Measurements from ENCODE around the gene ACOX3. TPM values are rescaled to one million over a fixed set of nuclear protein-coding genes. Genes with fewer than 3 reads are reported as not detected.

Gene ACOX3
- total RNA-seq, 4 donors from 2014 or later, result 32.0 to 77.2 (median 43.8) TPM

- no peak for DNase-seq (ENCODE audit: extremely low spot score)
- TF ChIP-seq POLR2AphosphoS5 (IDR thresholded peaks at IDR 0.05) (no peak), POLR2A (IDR thresholded peaks at IDR 0.05; ENCODE audit: low read depth) (no peak), EP300 (IDR thresholded peaks at IDR 0.05) (no peak)
- TF ChIP-seq, protein P1, sequence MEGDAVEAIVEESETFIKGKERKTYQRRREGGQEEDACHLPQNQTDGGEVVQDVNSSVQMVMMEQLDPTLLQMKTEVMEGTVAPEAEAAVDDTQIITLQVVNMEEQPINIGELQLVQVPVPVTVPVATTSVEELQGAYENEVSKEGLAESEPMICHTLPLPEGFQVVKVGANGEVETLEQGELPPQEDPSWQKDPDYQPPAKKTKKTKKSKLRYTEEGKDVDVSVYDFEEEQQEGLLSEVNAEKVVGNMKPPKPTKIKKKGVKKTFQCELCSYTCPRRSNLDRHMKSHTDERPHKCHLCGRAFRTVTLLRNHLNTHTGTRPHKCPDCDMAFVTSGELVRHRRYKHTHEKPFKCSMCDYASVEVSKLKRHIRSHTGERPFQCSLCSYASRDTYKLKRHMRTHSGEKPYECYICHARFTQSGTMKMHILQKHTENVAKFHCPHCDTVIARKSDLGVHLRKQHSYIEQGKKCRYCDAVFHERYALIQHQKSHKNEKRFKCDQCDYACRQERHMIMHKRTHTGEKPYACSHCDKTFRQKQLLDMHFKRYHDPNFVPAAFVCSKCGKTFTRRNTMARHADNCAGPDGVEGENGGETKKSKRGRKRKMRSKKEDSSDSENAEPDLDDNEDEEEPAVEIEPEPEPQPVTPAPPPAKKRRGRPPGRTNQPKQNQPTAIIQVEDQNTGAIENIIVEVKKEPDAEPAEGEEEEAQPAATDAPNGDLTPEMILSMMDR (IDR thresholded peaks at IDR 0.05), result no peak
- Histone ChIP-seq H3K9me3 (no peaks in the 10 kb centered on the region), H3K36me3 (peaks cover 0 to 3% (median 0%) of the 10 kb centered on the region in 4 donors), H3K27ac (replicated peaks in 1 of 4) (peak overlapping the region; percentile 89 to 93 (median 92)), H3K27me3 (no peaks in the 10 kb centered on the region), H3K4me3 (peak overlapping the region in 1 of 4 donors; percentile 90), H3K4me1 (peaks cover 59 to 85% (median 82%) of the 10 kb centered on the region in 4 donors)
- intact Hi-C loops (cut with DNase I), result no loop called here
- 63% methylated on average over 3 of the region's 3 CpGs for WGBS
Observed at GRCh38 chr4:8439168-8439567, 1.4 kb downstream of the ACOX3 start.

DNA sequence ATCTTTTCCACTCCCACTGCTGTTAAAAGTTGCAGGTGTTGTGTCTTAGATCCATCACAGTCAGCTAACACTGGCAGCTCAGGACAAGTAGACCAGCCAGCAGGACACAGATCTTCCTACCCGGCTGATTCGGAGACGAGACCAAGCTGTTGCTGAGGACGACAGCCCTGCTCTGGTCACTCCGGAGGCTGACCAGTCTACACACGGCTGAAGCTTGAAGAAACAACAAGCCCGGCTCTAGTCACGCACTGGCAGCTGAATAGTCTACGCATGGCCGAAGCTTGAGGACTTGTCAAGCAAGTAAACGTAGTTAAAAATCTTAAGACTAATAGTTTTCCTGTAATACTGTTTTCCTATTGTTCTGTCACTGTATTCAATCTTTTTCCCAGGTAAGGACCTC is 1.8 kb downstream of the ACOX3 start:
- no peak for TF ChIP-seq POLR2A (IDR thresholded peaks at IDR 0.05; ENCODE audit: low read depth)
- no peak for TF ChIP-seq POLR2AphosphoS5 (IDR thresholded peaks at IDR 0.05)
- TF ChIP-seq EP300 (IDR thresholded peaks at IDR 0.05), result no peak
- TF ChIP-seq, protein P1 (IDR thresholded peaks at IDR 0.05), result no peak
- Histone ChIP-seq H3K27ac (replicated peaks in 1 of 4) (peak overlapping the region; percentile 10 to 93 (median 90)), H3K27me3 (no peaks in the 10 kb centered on the region), H3K36me3 (peaks cover 0 to 3% (median 0%) of the 10 kb centered on the region in 4 donors), H3K4me1 (peaks cover 55 to 84% (median 80%) of the 10 kb centered on the region in 4 donors), H3K9me3 (no peaks in the 10 kb centered on the region), H3K4me3 (no peak overlapping the region)
- 67% methylated on average over 9 of the region's 11 CpGs for WGBS
- no peak for DNase-seq (ENCODE audit: extremely low spot score)
- intact Hi-C loops (cut with DNase I), result no loop called here

GRCh38 chr4:8437281-8437680 is 3.2 kb downstream of the ACOX3 start:
- peak overlapping the region; percentile 71 to 91 (median 82) for H3K27ac ChIP-seq (replicated peaks in 1 of 4)
- peaks cover 40 to 69% (median 68%) of the 10 kb centered on the region in 4 donors for H3K4me1 ChIP-seq
- no peak for DNase-seq (ENCODE audit: extremely low spot score)
- TF ChIP-seq EP300 (IDR thresholded peaks at IDR 0.05) (no peak), POLR2A (IDR thresholded peaks at IDR 0.05; ENCODE audit: low read depth) (no peak), POLR2AphosphoS5 (IDR thresholded peaks at IDR 0.05) (peak in 1 of 2 donors; percentile 7)
- TF ChIP-seq, protein P1 (IDR thresholded peaks at IDR 0.05), result peak in 2 of 3 experiments; percentile 28 to 44
- no peaks in the 10 kb centered on the region for H3K36me3 ChIP-seq
- intact Hi-C loops (cut with DNase I), result no loop called here
- H3K27me3 ChIP-seq, result no peaks in the 10 kb centered on the region
- 35% methylated on average over 13 of the region's 13 CpGs for WGBS
- peak overlapping the region; percentile 23 to 34 (median 27) for H3K4me3 ChIP-seq
- H3K9me3 ChIP-seq, result no peaks in the 10 kb centered on the region

GRCh38 chr4:8435656-8436121 is 4.8 kb downstream of the ACOX3 start:
- Histone ChIP-seq H3K9me3 (no peaks in the 10 kb centered on the region), H3K27ac (replicated peaks in 1 of 4) (peak overlapping the region; percentile 49 to 89 (median 59)), H3K27me3 (no peaks in the 10 kb centered on the region), H3K36me3 (no peaks in the 10 kb centered on the region), H3K4me3 (peak overlapping the region; percentile 31 to 45 (median 36)), H3K4me1 (peaks cover 29 to 57% (median 55%) of the 10 kb centered on the region in 4 donors)
- no peak for DNase-seq (ENCODE audit: extremely low spot score)
- TF ChIP-seq EP300 (IDR thresholded peaks at IDR 0.05), result no peak
- TF ChIP-seq POLR2A (IDR thresholded peaks at IDR 0.05; ENCODE audit: low read depth), result no peak
- TF ChIP-seq, protein P1 (IDR thresholded peaks at IDR 0.05), result no peak
- TF ChIP-seq POLR2AphosphoS5 (IDR thresholded peaks at IDR 0.05), result no peak
- WGBS, result 34% methylated on average over 5 of the region's 5 CpGs
- intact Hi-C loops (cut with DNase I), result no loop called here

Measured in esophagus muscularis mucosa (tissue), 4 donors.